Prostate gland (tissue), 2 donors: ENCODE measurements around the gene CENPP. TPM values are rescaled to one million over a fixed set of nuclear protein-coding genes. Genes with fewer than 3 reads are reported as not detected.

Source experiments
- DNase-seq: peaks from one replicate; pipeline ENCODE4 v3.0.0-alpha.2; 2019; ENCODE audit warnings: low spot score
- H3K27ac ChIP-seq, 2 donors: fragments of 200-600 bp; sonication (generic); 2 replicates each; pipeline ENCODE4 v1.5.1; 2017 to 2019
- H3K27me3 ChIP-seq: fragments of 200-600 bp; sonication (generic); replicated peaks from 2 replicates; pipeline ENCODE4 v1.5.1; 2019; ENCODE audit not compliant: insufficient read depth
- H3K36me3 ChIP-seq, 2 donors: fragments of 200-600 bp; sonication (generic); 1 replicate in 1 of 2; 2 replicates in 1 of 2; pipeline versions ENCODE4 v1.5.1 to v1.8.1; 2017 to 2019
- H3K4me1 ChIP-seq: fragments of 200-600 bp; sonication (generic); replicated peaks from 2 replicates; pipeline ENCODE4 v1.5.1; 2019
- H3K4me3 ChIP-seq, 2 donors: fragments of 200-600 bp; sonication (generic); 2 replicates each; pipeline ENCODE4 v1.5.1; 2017 to 2019
- H3K9me3 ChIP-seq: fragments of 200-600 bp; sonication (generic); 2 replicates; pipeline ENCODE4 v1.5.1; 2017
- CTCF ChIP-seq, 4 experiments: fragments of 200-600 bp in 2 of 4; fragments of 450-650 bp in 2 of 4; sonication (generic) in 2 of 4; IDR thresholded peaks; 1 replicate in 3 of 4; 2 replicates in 1 of 4; pipeline ENCODE4 v1.5.1; 2016 to 2019; ENCODE audit warnings: antibody characterized with exemption in 4 of 4, mild to moderate bottlenecking in 2 of 4, moderate library complexity in 2 of 4
- POLR2A ChIP-seq: fragments of 450-650 bp; IDR thresholded peaks from one replicate; pipeline ENCODE4 v1.6.1; 2016; ENCODE audit warnings: antibody characterized with exemption, mild to moderate bottlenecking
- POLR2AphosphoS5 ChIP-seq: sonication (generic); formaldehyde crosslinking; IDR thresholded peaks from one replicate; pipeline ENCODE4 v1.6.1; 2017; ENCODE audit warnings: antibody characterized with exemption
- WGBS: methylation state at CpG from one replicate; pipeline ENCODE4 v1.1.5; 2018; 5-methylcytosine and 5-hydroxymethylcytosine counted together
- intact Hi-C: fragments of 100-400 bp; cut with DNase I; formaldehyde crosslinking; loops from one replicate; pipeline ENCODE4 v1.14.2; 2022
- total RNA-seq, 2 donors: library from RNA; depleted of rRNA; stranded (reverse); fragments of >200 nt; gene quantifications; one replicate each; pipeline ENCODE4 v1.1.0, GENCODE V29; 2016

CENPP gene
- total RNA-seq, 2 donors from 2014 or later: 1.4 to 21.5 TPM

- TF ChIP-seq POLR2AphosphoS5 (no peak), POLR2A (no peak), CTCF (IDR thresholded peaks at IDR 0.05) (no peak)
- intact Hi-C loops: no loop called here
- no peak overlapping the region for H3K4me3 ChIP-seq
- H3K36me3 ChIP-seq: no peaks in the 10 kb centered on the region
- H3K9me3 ChIP-seq: no peaks in the 10 kb centered on the region
- no peaks in the 10 kb centered on the region for H3K27me3 ChIP-seq
- H3K27ac ChIP-seq: no peak overlapping the region
- 91% methylated on average over 5 of the region's 5 CpGs for WGBS
- H3K4me1 ChIP-seq: no peaks in the 10 kb centered on the region
- no peak for DNase-seq
These were observed 335.4 kb downstream of the CENPP start for GRCh38 chr9:92661127-92661526.

GRCh38 chr9:92661743-92662142 is 336.0 kb downstream of the CENPP start:
- whole genome bisulfite sequencing: 92% methylated on average over 4 of the region's 4 CpGs
- H3K27me3 ChIP-seq: no peaks in the 10 kb centered on the region
- TF ChIP-seq POLR2A (no peak), CTCF (IDR thresholded peaks at IDR 0.05) (no peak), POLR2AphosphoS5 (no peak)
- H3K36me3 ChIP-seq: no peaks in the 10 kb centered on the region
- no peaks in the 10 kb centered on the region for H3K9me3 ChIP-seq
- H3K4me3 ChIP-seq: no peak overlapping the region
- H3K27ac ChIP-seq: no peak overlapping the region
- DNase-seq: no peak
- intact Hi-C loops: no loop called here
- peaks cover 6% of the 10 kb centered on the region for H3K4me1 ChIP-seq

- no peak overlapping the region for H3K4me3 ChIP-seq
- H3K4me1 ChIP-seq: peaks cover 6% of the 10 kb centered on the region
- H3K27me3 ChIP-seq: no peaks in the 10 kb centered on the region
- intact Hi-C loops: no loop called here
- 97% methylated on average over 3 of the region's 3 CpGs for WGBS
- H3K27ac ChIP-seq: no peak overlapping the region
- H3K9me3 ChIP-seq: no peaks in the 10 kb centered on the region
- no peak for DNase-seq
- H3K36me3 ChIP-seq: no peaks in the 10 kb centered on the region
- TF ChIP-seq POLR2AphosphoS5: no peak
- no peak for TF ChIP-seq POLR2A
- no peak for TF ChIP-seq CTCF (IDR thresholded peaks at IDR 0.05)
These were observed 337.4 kb downstream of the CENPP start for GRCh38 chr9:92663126-92663525.

GRCh38 chr9:92663951-92664350 is 338.2 kb downstream of the CENPP start:
- Histone ChIP-seq H3K27ac (no peak overlapping the region), H3K9me3 (no peaks in the 10 kb centered on the region), H3K4me3 (no peak overlapping the region), H3K4me1 (peaks cover 6% of the 10 kb centered on the region), H3K36me3 (no peaks in the 10 kb centered on the region), H3K27me3 (no peaks in the 10 kb centered on the region)
- no peak for DNase-seq
- intact Hi-C loops: no loop called here
- 94% methylated on average over 10 of the region's 10 CpGs for WGBS
- no peak for TF ChIP-seq CTCF (IDR thresholded peaks at IDR 0.05)
- no peak for TF ChIP-seq POLR2A

GRCh38 chr9:92664394-92665152 is 338.8 kb downstream of the CENPP start:
- no peak overlapping the region for H3K27ac ChIP-seq
- no peak overlapping the region for H3K4me3 ChIP-seq
- no peak for DNase-seq
- intact Hi-C loops: no loop called here
- TF ChIP-seq POLR2AphosphoS5: no peak
- no peak for TF ChIP-seq CTCF (IDR thresholded peaks at IDR 0.05)
- TF ChIP-seq POLR2A: no peak
- H3K36me3 ChIP-seq: no peaks in the 10 kb centered on the region
- H3K4me1 ChIP-seq: peaks cover 6% of the 10 kb centered on the region
- H3K9me3 ChIP-seq: no peaks in the 10 kb centered on the region
- H3K27me3 ChIP-seq: no peaks in the 10 kb centered on the region
- 73% methylated on average over 12 of the region's 13 CpGs for WGBS
